Fibroblast of lung (primary cell): ENCODE results near the gene SP8.

Experiments used
- CTCF ChIP-seq, 2 donors: IDR thresholded peaks in 1 of 2; conservative IDR thresholded peaks in 1 of 2; 1 replicate in 1 of 2; 2 replicates in 1 of 2; pipeline ENCODE4 v1.5.1; 2011 to 2012; ENCODE audit warnings: low read length in 2 of 2, control low read depth in 1 of 2, inconsistent platforms in 1 of 2, low read depth in 1 of 2, mild to moderate bottlenecking in 1 of 2
- EZH2 ChIP-seq: IDR thresholded peaks from 2 replicates; pipeline ENCODE4 v1.5.1; 2012; ENCODE audit warnings: low read length, control low read depth, mild to moderate bottlenecking; ENCODE audit errors: missing control alignments

GRCh38 chr7:20783125-20783699 lies 3.5 kb downstream of the SP8 start:
- TF ChIP-seq CTCF (conservative IDR thresholded peaks at IDR 0.05 in 1 of 2, IDR thresholded peaks at IDR 0.05 in 1 of 2; ENCODE audit: low read depth in 1 of 2, low read length in 2 of 2) = no peak
- TF ChIP-seq EZH2 = no peak
